ENCODE results near the gene NABP2. TPM values are rescaled to one million over a fixed set of nuclear protein-coding genes. Genes with fewer than 3 reads are reported as not detected.

Gene NABP2
- total RNA-seq, 1 experiment from 2014 or later = 42.7 TPM

GRCh38 chr12:56205445-56205844 is 18.7 kb upstream of the NABP2 start:
- POLR2A ChIA-PET = interaction anchor here (1.1 to 1.5 kb wide), 2 partner anchors 16 to 87 kb away, joined by 3 to 13 read pairs; partner anchors contain the start of genes RNF41 and ZC3H10
- no peaks in the 10 kb centered on the region for H3K27me3 Mint-ChIP-seq (ENCODE audit: low read depth)

More at GRCh38 chr12:56205445-56205844, 18.7 kb upstream of the NABP2 start:
- Mint-ChIP-seq H3K4me1 (no peaks in the 10 kb centered on the region), H3K9me3 (no peaks in the 10 kb centered on the region), H3K36me3 (peaks cover 48% of the 10 kb centered on the region), H3K27ac (no peak overlapping the region), H3K4me3 (no peak overlapping the region)
- TF ChIP-seq PREB (CRISPR knock-in tag; IDR thresholded peaks at IDR 0.05; ENCODE audit: borderline replicate concordance) (no peak), ERG (CRISPR knock-in tag; IDR thresholded peaks at IDR 0.05) (no peak), ELF4 (CRISPR knock-in tag; IDR thresholded peaks at IDR 0.05; ENCODE audit: low read depth) (no peak), CTCF (IDR thresholded peaks at IDR 0.05) (no peak), CDX4 (CRISPR knock-in tag; IDR thresholded peaks at IDR 0.05; ENCODE audit: borderline replicate concordance) (no peak), OVOL2 (CRISPR knock-in tag; IDR thresholded peaks at IDR 0.05; ENCODE audit: borderline replicate concordance) (no peak), CREM (CRISPR knock-in tag; IDR thresholded peaks at IDR 0.05) (no peak), TP53 (CRISPR knock-in tag; IDR thresholded peaks at IDR 0.05) (no peak), ZNF138 (CRISPR knock-in tag; conservative IDR thresholded peaks at IDR 0.05) (no peak), ZSCAN18 (CRISPR knock-in tag; IDR thresholded peaks at IDR 0.05) (no peak), TEAD4 (CRISPR knock-in tag; IDR thresholded peaks at IDR 0.05) (no peak), FOXJ3 (CRISPR knock-in tag; IDR thresholded peaks at IDR 0.05; ENCODE audit: borderline replicate concordance) (no peak), CBFB (CRISPR knock-in tag; IDR thresholded peaks at IDR 0.05; ENCODE audit: low read depth) (no peak), GTF2I (CRISPR knock-in tag; conservative IDR thresholded peaks at IDR 0.05) (no peak), SMAD4 (CRISPR knock-in tag; IDR thresholded peaks at IDR 0.05) (no peak)
- DNase-seq (ENCODE audit: low spot score) (no peak), ATAC-seq (no peak)
- CTCF ChIA-PET = interaction anchor here (1.4 to 6.2 kb wide), 9 partner anchors 9 to 244 kb away, joined by 3 to 102 read pairs (median 7); partner anchors contain the start of genes RNF41, SMARCC2, TIMELESS and ZC3H10

Measured in WTC11 (cell line).